ENCODE data around the gene GPR108. TPM values are rescaled to one million over a fixed set of nuclear protein-coding genes. Genes with fewer than 3 reads are reported as not detected.

The GPR108 gene
- total and polyA plus RNA-seq, 2 of the 13 experiments (the other 11 are each of a cell fraction or from before 2014, with no cell fraction given): 36.4 to 63.0 TPM

DNA sequence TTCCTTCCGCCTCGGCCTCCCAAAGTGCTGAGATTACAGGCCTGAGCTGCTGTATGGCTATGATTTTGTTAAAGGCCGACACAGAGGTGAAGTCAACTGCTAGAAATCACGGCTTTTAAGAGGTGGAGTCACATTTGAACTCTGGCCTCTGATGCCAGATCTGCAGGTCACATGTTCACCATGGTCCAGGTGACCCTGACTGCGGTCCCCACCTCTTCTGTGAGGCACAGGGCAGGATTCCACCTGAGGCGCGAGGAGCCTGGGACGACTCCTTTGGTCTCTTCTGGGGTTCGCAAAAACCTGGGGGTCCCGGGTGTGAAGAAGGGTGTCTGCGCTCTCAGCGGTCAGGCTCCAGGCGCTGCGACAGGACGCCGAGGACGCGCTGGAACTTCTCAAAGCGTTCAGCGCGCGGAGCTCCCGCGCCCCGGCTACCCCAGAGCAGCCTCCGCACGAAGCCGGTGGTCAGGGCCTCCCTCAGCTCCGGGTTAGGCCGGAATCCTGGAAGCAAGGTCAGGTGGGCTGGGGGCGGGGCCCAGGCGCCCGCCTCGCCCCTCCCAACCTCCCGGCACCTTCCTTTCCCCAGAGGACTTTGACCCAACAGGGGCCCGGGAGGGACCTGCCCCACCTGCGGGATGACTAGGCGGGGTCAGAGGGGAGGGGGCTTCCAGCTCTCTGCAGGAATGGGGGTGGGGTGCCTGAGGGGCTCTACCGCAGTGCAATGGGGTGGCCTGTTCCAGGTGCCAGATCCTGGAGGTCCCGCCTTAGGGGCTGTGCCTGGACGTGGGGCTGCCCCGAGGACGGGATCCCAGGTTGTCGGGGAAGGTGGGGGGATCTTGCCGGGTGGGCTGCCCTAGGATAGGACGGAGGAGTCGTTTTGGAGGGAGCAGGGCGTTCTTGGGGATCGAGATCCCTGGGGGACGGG lies 15.1 kb upstream of the GPR108 start (continued):
- no peak; the same call in 1 of the 2 replicates for TF ChIP-seq ZNF816 (CRISPR knock-in tag; IDR thresholded peaks at IDR 0.05; ENCODE audit: borderline replicate concordance)
- TF ChIP-seq SNAPC2 (CRISPR knock-in tag; IDR thresholded peaks at IDR 0.05): peak; percentile 76; the same call in 1 of the 2 replicates
- TF ChIP-seq ZNF329 (CRISPR knock-in tag; IDR thresholded peaks at IDR 0.05; ENCODE audit: low read depth): no peak
- peak; percentile 89 for TF ChIP-seq ZNF776 (CRISPR knock-in tag; IDR thresholded peaks at IDR 0.05)
- TF ChIP-seq AGO1 (IDR thresholded peaks at IDR 0.05; ENCODE audit: low read depth, low read length, poor library complexity, severe bottlenecking): peak; percentile 60
- peak; percentile 92 for TF ChIP-seq NR2C2 (CRISPR knock-in tag; IDR thresholded peaks at IDR 0.05; ENCODE audit: borderline replicate concordance)
- TF ChIP-seq ZNF253 (CRISPR knock-in tag; IDR thresholded peaks at IDR 0.05; ENCODE audit: borderline replicate concordance): no peak
- TF ChIP-seq CEBPG (CRISPR knock-in tag; IDR thresholded peaks at IDR 0.05): 0 out of 2 replicates have a peak, but pooled peaks have one; percentile 6
- 0 out of 2 replicates have a peak, but pooled peaks have one; percentile 33 for TF ChIP-seq ZNF616 (CRISPR knock-in tag; IDR thresholded peaks at IDR 0.05; ENCODE audit: low read depth)
- TF ChIP-seq ZNF460 (CRISPR knock-in tag; IDR thresholded peaks at IDR 0.05; ENCODE audit: borderline replicate concordance): no peak
- TF ChIP-seq TBX2 (CRISPR knock-in tag; IDR thresholded peaks at IDR 0.05; ENCODE audit: borderline replicate concordance): peak; percentile 70; the same call in 1 of the 2 replicates
- TF ChIP-seq REL (CRISPR knock-in tag; conservative IDR thresholded peaks at IDR 0.05): no peak
- TF ChIP-seq ZNF800 (CRISPR knock-in tag; IDR thresholded peaks at IDR 0.05): peak; percentile 80
- TF ChIP-seq KDM5A (IDR thresholded peaks at IDR 0.05; ENCODE audit: borderline replicate concordance, low read length): no peak
- TF ChIP-seq MTA1 (CRISPR knock-in tag; IDR thresholded peaks at IDR 0.05; ENCODE audit: borderline replicate concordance): no peak; the same call in 1 of the 2 replicates
- 0 out of 2 replicates have a peak, but pooled peaks have one; percentile 58 for TF ChIP-seq ZNF232 (CRISPR knock-in tag; IDR thresholded peaks at IDR 0.05; ENCODE audit: borderline replicate concordance)
- TF ChIP-seq, protein P1, sequence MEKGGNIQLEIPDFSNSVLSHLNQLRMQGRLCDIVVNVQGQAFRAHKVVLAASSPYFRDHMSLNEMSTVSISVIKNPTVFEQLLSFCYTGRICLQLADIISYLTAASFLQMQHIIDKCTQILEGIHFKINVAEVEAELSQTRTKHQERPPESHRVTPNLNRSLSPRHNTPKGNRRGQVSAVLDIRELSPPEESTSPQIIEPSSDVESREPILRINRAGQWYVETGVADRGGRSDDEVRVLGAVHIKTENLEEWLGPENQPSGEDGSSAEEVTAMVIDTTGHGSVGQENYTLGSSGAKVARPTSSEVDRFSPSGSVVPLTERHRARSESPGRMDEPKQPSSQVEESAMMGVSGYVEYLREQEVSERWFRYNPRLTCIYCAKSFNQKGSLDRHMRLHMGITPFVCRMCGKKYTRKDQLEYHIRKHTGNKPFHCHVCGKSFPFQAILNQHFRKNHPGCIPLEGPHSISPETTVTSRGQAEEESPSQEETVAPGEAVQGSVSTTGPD (CRISPR knock-in tag; IDR thresholded peaks at IDR 0.05): peak; percentile 84
- no peak for TF ChIP-seq REXO4 (CRISPR knock-in tag; IDR thresholded peaks at IDR 0.05; ENCODE audit: borderline replicate concordance)
- TF ChIP-seq, protein P2, sequence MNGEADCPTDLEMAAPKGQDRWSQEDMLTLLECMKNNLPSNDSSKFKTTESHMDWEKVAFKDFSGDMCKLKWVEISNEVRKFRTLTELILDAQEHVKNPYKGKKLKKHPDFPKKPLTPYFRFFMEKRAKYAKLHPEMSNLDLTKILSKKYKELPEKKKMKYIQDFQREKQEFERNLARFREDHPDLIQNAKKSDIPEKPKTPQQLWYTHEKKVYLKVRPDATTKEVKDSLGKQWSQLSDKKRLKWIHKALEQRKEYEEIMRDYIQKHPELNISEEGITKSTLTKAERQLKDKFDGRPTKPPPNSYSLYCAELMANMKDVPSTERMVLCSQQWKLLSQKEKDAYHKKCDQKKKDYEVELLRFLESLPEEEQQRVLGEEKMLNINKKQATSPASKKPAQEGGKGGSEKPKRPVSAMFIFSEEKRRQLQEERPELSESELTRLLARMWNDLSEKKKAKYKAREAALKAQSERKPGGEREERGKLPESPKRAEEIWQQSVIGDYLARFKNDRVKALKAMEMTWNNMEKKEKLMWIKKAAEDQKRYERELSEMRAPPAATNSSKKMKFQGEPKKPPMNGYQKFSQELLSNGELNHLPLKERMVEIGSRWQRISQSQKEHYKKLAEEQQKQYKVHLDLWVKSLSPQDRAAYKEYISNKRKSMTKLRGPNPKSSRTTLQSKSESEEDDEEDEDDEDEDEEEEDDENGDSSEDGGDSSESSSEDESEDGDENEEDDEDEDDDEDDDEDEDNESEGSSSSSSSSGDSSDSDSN (CRISPR knock-in tag; IDR thresholded peaks at IDR 0.05): peak; percentile 87
- TF ChIP-seq, protein P3, sequence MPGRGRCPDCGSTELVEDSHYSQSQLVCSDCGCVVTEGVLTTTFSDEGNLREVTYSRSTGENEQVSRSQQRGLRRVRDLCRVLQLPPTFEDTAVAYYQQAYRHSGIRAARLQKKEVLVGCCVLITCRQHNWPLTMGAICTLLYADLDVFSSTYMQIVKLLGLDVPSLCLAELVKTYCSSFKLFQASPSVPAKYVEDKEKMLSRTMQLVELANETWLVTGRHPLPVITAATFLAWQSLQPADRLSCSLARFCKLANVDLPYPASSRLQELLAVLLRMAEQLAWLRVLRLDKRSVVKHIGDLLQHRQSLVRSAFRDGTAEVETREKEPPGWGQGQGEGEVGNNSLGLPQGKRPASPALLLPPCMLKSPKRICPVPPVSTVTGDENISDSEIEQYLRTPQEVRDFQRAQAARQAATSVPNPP (CRISPR knock-in tag; IDR thresholded peaks at IDR 0.05): peak; percentile 83; the same call in 1 of the 2 replicates
- TF ChIP-seq ARID2 (CRISPR knock-in tag; IDR thresholded peaks at IDR 0.05; ENCODE audit: borderline replicate concordance): peak; percentile 86; the same call in 1 of the 2 replicates
